ENCODE data around the gene IFT81.

IFT81 gene

DNA sequence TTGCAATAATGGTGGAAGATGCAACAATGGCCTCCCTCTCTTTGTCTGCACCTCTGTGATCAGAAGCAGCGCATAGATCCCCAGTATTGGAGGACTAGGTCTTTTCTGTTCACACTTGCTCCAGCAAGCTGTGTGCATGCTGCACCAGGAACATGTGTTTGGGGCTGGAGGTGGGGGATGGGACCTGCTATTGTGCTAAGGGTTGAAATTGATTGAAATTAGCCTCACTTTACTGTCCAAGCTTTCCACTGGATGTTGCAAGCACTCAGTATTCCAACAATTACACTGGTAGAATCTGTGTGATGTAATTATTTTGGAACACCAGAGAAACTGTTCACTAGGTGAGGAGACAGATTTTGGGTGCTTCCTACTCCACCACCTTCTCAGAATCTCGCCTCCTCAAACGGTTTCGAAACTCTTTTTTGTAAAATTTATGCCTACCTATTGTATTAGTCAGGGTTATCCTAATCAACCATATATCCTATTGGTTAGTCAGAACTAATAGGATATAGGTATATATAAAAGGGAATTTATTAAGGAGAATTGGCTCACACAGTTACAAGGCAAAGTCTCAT is 35.6 kb downstream of the IFT81 start:
- DNase-seq: no peak

DNA sequence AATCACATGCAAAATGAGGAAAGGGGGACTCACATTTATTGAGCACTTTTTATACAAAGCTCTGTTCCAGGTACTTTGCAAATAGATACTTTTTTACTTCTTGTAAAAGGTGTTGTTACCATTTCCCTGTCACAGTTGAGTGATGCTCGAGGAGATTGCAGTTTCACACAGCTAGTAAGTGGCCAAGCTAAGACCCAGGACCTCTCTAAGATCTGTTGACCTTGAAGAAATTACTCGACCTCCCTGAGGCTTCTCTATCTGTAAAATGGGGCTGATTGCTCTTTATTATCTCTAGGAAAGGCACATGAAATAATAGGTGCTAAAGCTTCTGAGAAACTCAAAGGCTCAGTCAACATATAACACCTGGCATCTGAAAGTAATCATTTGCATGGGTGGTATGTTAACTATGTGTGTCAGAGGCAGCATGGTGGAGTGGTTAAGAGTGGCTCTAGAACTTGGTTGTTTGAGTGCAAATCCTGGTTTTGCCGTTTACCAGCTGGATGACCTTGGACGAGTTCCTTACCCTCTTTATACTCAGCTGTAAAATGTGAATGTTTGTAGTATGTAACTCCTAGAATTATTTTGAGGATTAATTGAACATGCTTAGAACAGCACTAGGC is 41.5 kb downstream of the IFT81 start:
- DNase-seq: no peak

DNA sequence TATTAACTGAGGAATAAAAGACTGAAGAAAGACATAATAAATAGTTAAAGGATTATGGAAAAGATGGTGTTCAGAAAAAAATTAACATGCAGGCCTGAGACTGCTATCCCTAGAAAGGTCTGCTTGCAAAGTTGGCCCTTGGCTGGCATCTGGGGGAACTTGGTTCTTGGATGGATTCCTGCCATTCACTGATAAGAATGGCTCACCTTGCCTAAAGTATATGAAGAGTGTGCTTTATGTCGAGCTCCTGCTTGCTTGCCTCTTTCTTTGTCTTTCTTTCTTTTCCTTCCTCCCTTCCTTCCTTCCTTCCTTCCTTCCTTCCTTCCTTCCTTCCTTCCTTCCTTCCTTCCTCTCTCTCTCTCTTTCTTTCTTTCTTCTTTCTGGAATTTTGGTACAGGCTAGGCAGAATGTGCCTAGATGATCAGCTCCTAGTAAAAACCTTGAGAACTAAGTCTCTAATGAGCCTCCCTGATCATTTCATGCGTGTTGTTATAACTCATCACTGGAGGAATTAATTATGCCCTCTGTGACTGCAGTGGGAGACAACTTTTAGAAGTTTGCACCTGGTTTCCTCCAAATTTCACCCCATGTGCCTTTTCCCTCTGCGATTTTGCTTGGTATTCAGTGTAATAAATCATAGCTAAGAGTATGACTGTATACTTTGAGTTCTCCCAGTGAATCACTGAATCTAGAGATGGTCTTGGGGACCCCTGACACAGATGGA is 44.7 kb downstream of the IFT81 start:
- no peak for DNase-seq

DNA sequence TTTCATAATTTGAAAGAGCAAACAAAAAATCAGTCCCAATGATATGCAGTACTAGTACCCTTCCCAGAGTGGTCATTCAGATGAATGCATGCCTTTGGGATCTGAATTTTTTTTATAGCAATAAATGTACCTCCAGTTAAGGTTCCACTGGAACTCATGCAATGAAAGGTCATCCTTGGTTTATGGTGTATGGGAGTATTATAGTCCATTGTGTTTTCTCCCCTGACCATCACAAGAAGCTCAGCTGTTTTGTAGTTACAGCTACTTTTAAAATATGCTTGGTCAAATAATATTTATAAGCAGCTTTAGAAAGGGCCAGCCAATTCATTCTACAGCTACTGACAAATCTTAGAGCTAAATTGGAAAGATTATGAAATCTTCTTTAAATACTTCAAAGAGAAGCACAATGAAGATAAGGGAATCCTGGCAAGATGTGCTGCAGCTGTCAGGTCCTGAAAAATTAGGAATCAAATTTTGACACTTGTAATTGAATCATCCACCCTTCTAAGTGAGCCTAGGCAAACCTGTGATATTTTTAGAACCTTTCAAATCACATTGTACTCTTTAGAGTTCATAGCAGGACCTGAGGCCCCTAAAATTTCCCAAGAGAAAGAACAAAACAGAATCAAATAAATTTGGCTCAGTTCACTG is 46.5 kb downstream of the IFT81 start:
- DNase-seq: no peak

DNA sequence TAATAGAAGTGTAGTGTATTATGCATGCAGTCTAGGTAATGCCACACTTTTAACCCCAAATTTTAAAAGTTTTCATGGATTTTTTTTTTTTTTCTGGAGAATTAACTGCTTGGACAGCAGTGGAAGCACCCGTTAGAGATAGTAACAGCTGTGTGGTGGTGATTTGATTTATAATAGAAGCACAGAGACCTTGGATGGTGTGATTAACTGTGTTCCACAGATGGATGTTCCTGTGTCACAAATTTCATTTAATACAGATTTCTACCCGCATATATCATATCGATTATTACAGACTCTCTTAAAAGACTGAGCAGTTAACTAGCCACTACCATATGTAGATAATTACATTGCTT is 47.0 kb downstream of the IFT81 start:
- no peak for DNase-seq

DNA sequence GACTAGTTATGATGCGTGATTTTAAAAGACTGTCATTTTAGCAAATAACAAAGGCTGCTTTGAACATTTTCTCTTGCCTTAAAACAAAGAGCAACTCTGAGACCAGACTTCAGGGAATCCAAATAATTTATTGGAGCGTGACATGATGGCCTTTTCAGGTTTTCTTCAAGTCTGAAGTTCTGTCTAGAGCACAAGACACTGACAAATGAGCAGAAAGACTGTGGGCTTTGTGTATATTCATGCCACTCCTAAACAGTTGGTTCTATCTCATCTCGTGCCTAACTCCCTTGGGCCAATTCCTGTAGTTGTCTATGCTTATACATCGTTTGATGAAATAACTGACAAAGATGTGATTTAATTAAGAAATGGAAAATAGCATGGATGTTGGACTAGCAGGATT is 47.5 kb downstream of the IFT81 start:
- no peak for DNase-seq

DNA sequence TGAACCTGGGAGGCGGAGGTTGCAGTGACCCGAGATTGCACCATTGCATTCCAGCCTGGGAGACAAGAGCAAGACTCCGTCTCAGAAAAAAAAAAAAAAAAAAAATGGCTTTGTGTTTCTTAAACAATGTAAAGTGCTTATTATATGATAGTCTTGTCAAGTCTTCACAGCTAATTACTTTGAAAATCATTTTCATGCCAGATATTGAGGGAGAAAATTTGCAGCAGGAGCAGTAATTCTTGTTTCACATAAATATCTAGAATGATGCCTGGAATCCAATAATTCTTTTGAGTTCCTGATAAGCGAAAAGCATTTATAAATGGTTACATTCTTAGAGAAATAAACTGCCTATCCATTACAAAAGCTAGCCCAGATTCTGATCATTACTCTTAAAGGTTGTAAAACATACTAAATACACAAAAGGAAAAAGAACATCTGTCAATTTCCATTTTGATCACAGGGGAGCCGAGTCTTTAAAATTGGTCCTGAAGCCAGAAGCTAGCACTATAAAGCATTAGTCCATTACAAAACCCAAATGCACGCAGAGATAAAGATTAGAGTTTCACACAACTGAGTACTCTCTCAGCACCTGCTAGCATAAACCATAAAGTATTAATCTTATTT is 50.3 kb downstream of the IFT81 start:
- DNase-seq: no peak

DNA sequence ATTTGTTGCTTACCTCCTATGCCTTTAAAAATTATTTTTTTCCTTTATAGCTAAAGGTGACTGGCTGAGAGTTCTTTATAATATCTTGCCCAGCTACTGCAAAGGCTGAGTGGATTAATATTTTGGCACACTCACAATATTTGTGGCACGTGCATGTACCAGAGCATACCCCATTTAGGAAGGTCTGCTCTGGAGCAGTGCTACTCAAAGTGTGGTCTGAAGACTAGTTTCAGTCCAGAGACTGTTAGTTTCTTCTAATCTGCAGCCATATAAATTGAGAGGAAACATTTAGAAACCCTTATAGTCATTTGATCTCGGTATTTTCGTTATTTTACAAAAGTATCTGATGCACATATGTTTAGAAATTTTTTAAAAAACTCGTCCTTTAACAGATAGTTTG is 51.0 kb downstream of the IFT81 start:
- no peak for DNase-seq

DNA sequence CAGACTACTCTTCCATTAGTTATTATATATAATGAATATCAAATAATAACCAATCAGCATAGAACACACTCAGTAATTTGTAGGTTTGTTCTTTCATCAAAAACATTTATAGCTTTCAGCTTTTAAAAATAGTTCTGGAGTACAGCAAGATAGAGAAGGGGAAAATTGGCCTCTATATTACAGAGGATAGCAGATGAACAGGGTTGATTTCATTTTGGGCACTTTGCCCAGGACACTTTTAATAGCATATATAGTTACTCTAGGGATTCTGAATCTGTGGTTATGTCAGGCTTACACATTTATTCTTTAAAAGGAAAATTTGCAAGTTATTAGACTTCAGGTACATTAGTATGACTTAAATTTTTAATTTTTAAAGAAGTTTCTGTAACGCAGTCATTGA is 52.6 kb downstream of the IFT81 start:
- DNase-seq: no peak

DNA sequence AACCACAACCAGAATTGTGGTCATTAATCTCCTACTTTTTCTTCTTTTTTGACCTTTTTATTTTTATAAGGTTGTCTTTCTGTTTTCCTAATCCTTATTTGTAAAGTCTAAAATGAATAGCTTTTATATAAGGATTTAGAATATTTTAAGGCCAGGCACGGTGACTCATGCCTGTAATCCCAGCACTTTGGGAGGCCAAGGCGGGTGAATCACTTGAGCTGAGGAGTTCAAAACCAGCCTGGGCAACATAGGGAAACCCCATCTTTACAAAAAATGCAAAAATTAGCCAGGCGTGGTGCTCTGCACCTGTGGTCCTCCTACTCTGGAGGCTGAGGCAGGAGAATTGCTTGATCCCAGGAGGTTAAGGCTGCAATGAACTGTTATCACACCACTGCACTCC is 55.1 kb downstream of the IFT81 start:
- no peak for DNase-seq

DNA sequence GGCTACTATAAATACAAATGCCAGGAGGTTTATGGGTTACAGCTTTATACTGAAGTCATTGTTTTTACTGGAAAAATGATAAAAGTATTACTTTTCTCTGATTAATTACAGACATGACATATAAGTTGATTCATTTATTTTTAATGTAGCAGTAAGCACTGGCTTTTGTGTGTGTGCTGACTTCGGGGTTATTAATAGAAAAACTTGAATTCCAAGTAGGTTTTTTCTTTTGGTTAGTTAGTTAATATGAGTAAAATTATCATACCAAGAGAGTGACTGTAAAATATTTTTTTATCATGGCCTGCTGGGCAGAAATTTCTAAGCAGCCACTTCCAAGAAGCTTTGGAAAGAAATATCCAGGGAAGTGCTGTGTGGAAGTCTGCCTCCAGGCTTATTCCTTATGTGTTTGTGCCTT is 56.4 kb downstream of the IFT81 start:
- DNase-seq: no peak

DNA sequence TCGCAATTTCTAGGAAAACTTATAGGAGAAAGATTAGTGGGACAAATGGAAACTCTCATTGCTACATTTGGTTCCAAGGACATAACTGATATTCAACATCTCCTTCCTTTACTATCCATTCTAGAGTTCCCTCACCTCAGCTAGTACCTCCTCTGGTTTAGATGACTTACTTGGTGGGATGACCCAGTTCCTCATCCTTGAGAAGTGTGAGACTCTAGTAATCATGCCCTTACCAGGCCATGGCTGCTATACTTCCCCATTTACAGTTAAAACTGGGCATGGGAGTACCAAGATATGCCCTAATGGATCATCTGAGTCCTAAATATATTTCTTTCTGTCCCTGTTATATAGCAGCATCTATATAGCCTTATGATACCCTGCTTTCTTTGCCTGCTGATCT is 58.1 kb downstream of the IFT81 start:
- DNase-seq: no peak

DNA sequence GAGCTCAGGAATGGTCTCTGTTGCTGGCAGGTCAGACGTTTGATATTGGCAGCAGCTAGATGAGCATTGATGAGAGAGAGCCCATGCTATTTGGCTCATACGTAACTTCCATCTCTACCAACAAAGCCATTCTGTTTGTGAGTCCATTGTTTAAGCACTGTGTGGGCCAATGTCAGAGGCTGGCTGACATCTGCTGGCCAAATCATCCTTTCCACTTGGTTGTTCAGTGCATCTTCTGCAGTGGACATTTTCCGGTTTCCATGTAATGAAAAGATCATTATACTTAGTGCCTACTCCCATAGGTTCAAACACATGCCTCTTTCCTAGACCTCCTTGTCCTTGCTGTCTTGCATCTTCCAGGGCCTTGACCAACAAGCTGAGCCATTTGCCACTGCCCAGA is 59.2 kb downstream of the IFT81 start:
- DNase-seq: no peak

DNA sequence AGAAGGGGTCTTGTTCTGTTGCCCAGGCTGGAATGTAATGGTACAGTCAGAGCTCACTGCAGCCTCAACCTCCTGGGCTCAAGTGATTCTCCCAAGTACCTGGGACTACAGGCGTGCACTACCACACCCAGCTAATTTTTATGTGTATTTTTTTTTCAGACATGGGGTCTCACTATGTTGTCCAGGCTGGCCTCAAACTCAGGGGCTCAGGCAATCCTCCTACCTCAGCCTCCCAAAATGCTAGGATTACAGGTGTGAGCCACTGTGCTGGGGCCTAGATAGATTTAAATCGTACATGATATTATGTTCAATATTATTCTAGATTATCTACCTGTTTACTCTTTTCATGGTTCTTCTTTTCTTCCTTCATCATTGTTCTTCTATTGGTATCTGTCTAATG is 61.5 kb downstream of the IFT81 start:
- no peak for DNase-seq

DNA sequence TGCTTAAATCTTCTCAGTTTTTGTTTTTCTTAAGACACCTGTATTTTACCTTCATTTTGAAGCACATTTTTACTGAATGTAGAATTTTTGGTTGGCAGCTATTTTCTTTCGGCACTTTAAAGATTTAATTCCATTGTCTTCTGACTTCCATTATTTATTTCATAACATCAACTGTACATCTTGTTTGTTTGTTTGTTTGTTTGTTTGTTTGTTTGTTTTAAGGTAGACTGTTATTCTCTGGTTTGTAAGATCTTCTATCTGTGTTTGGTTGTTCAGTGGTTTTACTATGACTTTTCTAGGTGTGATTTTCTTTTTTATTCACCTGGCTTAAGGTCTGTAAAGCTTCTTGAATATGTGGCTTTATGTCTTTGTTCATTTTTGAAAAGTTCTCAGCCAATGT is 61.9 kb downstream of the IFT81 start:
- no peak for DNase-seq

DNA sequence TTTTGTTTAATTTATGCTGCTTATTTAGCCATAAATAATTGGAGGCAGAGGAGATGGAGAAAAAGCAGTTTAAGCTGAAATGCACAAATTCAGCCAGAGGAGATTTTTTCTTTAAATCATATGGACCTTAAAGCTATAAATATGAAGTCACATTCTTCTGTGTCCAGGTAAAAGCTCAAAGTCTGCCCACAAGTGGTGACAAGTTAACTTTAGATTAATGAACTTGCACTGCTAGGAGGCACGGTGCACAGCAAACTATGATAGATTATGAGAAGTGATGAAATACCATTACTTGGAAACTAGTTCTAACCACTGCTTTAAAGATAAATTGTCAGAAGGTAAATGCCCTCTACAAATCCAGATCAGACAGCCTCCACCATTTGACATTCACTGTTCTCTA is 69.0 kb downstream of the IFT81 start:
- DNase-seq: no peak

DNA sequence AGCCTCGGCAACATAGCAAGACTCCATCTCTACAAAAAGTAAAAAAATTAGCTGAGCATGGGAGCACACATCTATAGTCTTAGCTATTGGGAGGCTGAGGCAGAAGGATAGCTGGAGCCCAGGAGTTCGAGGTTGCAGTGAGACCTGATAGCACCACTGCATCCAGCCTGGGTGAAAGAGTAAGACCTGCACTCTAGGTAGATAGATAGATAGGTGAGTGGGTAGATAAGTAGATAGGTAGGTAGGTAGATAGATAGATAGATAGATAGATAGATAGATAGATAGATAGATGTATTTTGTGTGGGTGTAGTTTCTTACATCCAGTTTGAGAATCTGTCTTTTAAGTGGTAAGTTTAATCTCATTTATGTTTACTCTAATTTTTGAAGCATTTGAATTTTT is 72.8 kb downstream of the IFT81 start:
- no peak for DNase-seq

DNA sequence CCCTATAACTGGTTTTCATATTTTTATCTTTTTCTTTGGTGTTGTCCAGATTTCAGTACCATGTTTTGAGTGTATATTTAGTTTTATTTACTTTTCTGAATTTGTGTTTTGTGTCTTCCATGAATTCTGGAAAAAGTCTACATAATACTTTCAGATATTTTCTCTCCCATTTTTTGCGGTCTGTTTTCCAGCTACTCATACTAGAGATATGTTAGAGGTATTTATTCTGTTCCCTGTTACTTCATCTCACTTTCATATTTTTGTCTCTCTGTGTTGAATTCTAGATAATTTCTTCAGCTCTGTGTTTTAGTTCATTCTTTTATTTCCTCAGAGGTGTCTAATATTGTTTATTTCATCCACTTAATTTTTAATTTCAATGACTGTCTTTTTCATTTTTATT is 74.2 kb downstream of the IFT81 start:
- DNase-seq: no peak

DNA sequence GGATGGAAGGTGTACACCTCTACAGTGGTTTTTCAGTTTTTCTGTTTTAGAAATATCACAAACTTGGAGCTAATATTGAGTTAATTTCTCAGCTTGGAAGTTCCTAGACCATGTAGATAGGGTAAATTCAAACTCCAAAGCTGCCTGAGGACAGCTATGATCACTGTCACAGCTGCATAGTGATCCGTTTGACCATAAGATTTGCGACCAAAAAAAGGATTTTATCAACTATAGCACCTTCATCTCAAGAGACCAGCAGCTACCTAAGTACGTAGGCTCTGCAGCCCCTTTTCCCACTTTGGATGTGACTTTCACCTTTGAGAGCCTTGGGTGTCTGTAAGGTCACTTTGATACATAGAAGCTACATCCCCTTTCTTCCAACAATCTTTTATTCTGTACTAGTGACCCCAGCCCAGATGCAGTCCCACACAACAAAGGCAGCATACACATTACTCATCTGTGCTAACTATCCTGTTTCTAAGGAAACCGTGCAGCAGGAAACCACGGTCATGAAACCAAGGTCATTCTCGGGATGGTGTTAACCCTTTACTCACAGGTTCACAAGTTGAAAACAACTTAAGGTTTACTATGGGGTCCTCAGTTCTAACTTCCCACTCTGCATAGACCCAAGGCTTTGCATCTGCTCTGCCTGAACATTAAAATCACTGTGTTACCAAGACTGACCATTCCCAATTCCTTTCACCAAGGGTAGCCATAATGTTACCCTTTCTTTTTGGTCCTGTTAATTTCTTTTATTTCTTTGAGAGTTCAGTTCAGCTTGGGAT is 75.4 kb downstream of the IFT81 start:
- no peak for DNase-seq

DNA sequence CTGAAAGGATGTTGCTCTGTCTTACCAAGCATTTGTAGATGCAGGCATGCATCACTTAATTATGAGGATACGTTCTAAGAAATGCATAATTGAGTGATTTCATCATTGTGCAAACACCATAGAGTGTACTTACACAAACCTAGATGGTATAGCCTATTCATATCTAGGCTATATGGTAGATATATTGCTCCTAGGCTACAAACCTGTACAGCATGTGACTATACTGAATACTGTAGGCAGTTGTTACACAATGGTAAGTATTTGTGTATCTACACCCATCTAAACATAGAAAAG is 75.9 kb downstream of the IFT81 start:
- DNase-seq: no peak

DNA sequence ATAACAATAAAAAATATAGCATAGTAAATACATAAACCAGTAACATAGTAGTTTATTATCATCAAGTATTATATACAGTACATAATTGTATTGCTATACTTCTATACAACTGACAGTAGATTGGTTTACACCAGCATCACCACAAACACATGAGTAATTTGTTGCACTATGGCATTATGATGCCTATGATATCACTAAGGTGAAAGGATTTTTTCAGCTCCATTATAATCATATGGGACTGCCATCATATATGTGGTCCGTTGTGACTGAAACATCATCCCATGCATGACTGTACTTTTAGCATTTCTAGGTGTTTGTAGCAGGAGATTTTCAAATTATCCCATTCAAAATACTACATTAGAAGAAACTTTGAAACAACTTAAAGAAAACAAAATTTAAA is 77.8 kb downstream of the IFT81 start:
- DNase-seq: no peak

DNA sequence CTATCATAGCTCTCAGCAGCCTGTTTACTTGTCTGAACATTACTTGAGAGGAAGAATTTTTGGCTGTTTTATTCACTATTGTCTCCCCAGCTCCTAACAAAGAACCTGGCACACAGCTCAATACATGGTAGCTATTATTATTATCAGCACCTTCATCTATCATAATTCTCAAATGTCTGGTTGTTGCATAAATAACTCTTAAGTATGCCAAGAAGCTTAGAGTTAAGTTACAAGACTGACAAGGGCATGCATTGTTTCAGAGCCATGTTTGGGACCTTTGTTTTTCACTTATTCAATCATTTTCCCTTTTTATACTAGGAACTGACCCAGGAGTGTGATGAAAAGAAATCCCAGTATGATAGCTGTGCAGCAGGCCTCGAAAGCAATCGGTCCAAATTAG is 79.4 kb downstream of the IFT81 start:
- DNase-seq: no peak

DNA sequence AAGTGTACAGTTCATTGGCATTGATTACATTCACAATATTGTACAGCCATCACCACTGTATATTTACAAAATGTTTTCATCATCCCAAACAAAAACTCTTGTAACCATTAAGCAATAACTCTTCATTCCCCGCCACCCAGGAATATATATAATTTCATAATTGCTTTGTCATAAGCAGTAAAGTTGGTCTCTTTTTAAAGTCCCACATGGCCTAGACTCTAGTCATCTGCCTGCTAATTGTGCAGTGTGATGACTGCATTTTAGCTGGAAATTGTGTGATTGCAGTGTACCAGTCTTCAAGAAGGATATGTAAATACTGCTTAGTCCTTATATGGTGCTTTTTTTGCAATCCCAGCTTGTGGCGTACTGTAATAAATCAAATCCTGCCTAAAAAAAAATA is 81.8 kb downstream of the IFT81 start:
- DNase-seq: no peak

Data from activated T-cell treated with anti-CD3 and anti-CD28 coated beads for 4 hours (primary cell).